OCI-LY7 (cell line): Measurements from ENCODE around the gene DIP2C.

Experiments
- EZH2phosphoT487 ChIP-seq: fragments of 200-600 bp; sonication (generic); IDR thresholded peaks from 2 replicates; pipeline ENCODE4 v1.6.1; 2018; ENCODE audit warnings: low read depth, borderline replicate concordance, mild to moderate bottlenecking, mixed run types, antibody characterized with exemption, low read length, moderate library complexity, mixed read lengths
- TF ChIP-seq, protein P1 (sequence below): fragments of 200-600 bp; sonication (generic); conservative IDR thresholded peaks from 2 replicates; pipeline ENCODE4 v1.5.1; 2014; ENCODE audit warnings: mild to moderate bottlenecking, antibody characterized with exemption, low read length, moderate library complexity, mixed read lengths

DNA sequence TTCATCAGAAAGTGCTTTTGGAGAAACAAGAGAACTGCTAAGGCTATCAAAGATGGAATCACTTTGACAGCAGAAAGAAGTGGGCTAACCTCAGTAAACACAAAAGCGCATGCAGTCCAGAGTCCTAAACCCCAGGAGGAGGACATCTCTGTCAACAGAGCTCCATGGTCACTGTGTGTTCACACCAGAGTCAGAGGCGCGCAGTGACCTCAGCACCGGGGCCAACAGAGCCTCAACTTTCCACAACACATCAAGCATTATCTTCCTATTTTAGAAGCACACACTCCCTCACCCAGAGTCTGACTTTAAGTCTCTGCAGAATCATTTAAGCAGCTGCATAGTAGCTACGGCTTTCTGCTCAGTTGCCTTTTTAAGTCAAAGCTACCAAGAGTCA lies 195.3 kb downstream of the DIP2C start:
- TF ChIP-seq, protein P1, sequence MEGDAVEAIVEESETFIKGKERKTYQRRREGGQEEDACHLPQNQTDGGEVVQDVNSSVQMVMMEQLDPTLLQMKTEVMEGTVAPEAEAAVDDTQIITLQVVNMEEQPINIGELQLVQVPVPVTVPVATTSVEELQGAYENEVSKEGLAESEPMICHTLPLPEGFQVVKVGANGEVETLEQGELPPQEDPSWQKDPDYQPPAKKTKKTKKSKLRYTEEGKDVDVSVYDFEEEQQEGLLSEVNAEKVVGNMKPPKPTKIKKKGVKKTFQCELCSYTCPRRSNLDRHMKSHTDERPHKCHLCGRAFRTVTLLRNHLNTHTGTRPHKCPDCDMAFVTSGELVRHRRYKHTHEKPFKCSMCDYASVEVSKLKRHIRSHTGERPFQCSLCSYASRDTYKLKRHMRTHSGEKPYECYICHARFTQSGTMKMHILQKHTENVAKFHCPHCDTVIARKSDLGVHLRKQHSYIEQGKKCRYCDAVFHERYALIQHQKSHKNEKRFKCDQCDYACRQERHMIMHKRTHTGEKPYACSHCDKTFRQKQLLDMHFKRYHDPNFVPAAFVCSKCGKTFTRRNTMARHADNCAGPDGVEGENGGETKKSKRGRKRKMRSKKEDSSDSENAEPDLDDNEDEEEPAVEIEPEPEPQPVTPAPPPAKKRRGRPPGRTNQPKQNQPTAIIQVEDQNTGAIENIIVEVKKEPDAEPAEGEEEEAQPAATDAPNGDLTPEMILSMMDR = no peak
- no peak for TF ChIP-seq EZH2phosphoT487
